HG03469 (cell line): ENCODE data around the gene CAMK2B.

Source experiments
- ATAC-seq: cut with Tn5 transposase; IDR thresholded peaks from one replicate; pipeline ENCODE4 v1.9.1; 2021; ENCODE audit warnings: mild to moderate bottlenecking, moderate library complexity, moderate number of reproducible peaks; ENCODE audit not compliant: unreplicated experiment

The CAMK2B gene

GRCh38 chr7:44258865-44259546, 66.4 kb downstream of the CAMK2B start:
- ATAC-seq = no peak

- no peak for ATAC-seq
Measured at GRCh38 chr7:44258423-44258760, 67.0 kb downstream of the CAMK2B start.

- ATAC-seq = peak; percentile 80
Measured at GRCh38 chr7:44257618-44258422, 67.6 kb downstream of the CAMK2B start.

- no peak for ATAC-seq
Measured at GRCh38 chr7:44257213-44257612, 68.2 kb downstream of the CAMK2B start.

- ATAC-seq = no peak
Measured at GRCh38 chr7:44256459-44256858, 68.9 kb downstream of the CAMK2B start.

- ATAC-seq = no peak
Measured at GRCh38 chr7:44251881-44252280, 73.5 kb downstream of the CAMK2B start.

- ATAC-seq = no peak
Measured at GRCh38 chr7:44251269-44251668, 74.1 kb downstream of the CAMK2B start.

GRCh38 chr7:44249639-44250234, 75.7 kb downstream of the CAMK2B start:
- no peak for ATAC-seq

GRCh38 chr7:44247868-44248651, 77.3 kb downstream of the CAMK2B start:
- ATAC-seq = no peak

GRCh38 chr7:44246396-44247113, 78.8 kb downstream of the CAMK2B start:
- ATAC-seq = no peak

- ATAC-seq = no peak
Measured at GRCh38 chr7:44244282-44244681, 81.1 kb downstream of the CAMK2B start.

- no peak for ATAC-seq
Measured at GRCh38 chr7:44242091-44242490, 83.3 kb downstream of the CAMK2B start.

GRCh38 chr7:44240983-44241510, 84.3 kb downstream of the CAMK2B start:
- no peak for ATAC-seq

- ATAC-seq = no peak
Measured at GRCh38 chr7:44240376-44240775, 85.0 kb downstream of the CAMK2B start.

GRCh38 chr7:44239361-44239760, 86.0 kb downstream of the CAMK2B start:
- ATAC-seq = no peak

GRCh38 chr7:44238116-44238695, 87.2 kb downstream of the CAMK2B start:
- ATAC-seq = no peak

GRCh38 chr7:44237696-44238095, 87.7 kb downstream of the CAMK2B start:
- no peak for ATAC-seq

- ATAC-seq = no peak
Measured at GRCh38 chr7:44236333-44236728, 89.1 kb downstream of the CAMK2B start.

- no peak for ATAC-seq
Measured at GRCh38 chr7:44235582-44236332, 89.6 kb downstream of the CAMK2B start.
